ENCODE measurements around the gene BPIFA3.

DNA sequence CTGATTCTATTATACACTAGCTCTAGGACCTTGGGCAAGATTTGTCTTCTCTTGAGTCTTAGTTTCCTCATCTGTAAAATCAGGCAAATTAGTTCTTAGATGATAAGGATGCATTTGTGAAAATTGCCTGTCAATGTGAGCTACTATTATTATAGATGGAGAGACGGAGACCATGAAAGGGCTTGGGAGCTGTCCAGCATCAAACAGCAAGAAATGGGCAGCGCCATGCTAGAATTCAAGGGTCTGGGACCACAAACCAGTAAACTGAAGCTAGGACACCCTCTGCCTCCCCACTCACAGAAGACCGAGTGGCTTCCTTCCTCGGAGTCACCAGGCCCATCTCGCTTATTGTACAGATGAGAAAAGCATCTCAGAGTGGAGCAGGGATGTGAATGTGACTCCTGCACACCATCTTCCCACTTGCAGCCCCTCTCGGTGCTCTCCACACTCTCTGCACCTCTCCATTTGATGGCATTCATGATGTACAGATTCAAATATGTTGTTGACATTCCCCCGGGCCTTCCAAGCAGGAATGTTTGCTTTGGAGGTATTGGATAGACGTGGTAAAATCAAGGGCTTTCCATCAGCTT, 24.1 kb upstream of the BPIFA3 start:
- TF ChIP-seq, protein P1, sequence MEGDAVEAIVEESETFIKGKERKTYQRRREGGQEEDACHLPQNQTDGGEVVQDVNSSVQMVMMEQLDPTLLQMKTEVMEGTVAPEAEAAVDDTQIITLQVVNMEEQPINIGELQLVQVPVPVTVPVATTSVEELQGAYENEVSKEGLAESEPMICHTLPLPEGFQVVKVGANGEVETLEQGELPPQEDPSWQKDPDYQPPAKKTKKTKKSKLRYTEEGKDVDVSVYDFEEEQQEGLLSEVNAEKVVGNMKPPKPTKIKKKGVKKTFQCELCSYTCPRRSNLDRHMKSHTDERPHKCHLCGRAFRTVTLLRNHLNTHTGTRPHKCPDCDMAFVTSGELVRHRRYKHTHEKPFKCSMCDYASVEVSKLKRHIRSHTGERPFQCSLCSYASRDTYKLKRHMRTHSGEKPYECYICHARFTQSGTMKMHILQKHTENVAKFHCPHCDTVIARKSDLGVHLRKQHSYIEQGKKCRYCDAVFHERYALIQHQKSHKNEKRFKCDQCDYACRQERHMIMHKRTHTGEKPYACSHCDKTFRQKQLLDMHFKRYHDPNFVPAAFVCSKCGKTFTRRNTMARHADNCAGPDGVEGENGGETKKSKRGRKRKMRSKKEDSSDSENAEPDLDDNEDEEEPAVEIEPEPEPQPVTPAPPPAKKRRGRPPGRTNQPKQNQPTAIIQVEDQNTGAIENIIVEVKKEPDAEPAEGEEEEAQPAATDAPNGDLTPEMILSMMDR (IDR thresholded peaks at IDR 0.05 in 4 of 5, conservative IDR thresholded peaks at IDR 0.05 in 1 of 5) = no peak
- no peak for TF ChIP-seq POLR2A (IDR thresholded peaks at IDR 0.05)
